CD4-positive, alpha-beta T cell treated with Interleukin-17A for 4 hours (primary cell): Measurements from ENCODE around the gene SEMA4D.
A peak's percentile ranks its signal among the peaks of the same experiment; 100 is the strongest.
"Not testable (repeated sequence)": the region's sequence is repeated elsewhere in the genome, so short reads cannot be mapped to it uniquely, and the experiment has no call there.

Experiments used
- DNase-seq: peaks from one replicate; pipeline ENCODE4 v3.0.0-alpha.2; 2020; ENCODE audit warnings: mixed read lengths

The SEMA4D gene

DNA sequence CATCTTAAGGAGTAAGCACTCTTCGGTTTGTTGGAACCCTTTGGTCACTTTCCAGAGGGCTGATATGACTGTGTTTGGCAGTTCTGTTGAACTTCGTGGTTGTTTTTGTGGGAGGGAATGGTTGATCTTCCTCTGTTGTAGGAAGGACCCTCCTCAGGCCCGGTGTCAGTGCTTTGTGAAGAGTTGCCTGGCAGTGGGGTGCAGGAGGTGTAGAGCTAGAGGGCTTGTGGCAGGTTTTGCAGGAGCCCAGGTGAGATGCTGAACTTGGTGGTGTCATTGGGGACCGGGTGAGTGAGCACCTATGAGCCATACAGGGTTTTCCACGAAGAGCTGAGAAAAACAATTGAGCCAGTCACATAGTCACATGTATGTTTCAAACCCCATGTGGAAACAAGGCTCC lies 152.4 kb downstream of the SEMA4D start:
- no peak for DNase-seq

DNA sequence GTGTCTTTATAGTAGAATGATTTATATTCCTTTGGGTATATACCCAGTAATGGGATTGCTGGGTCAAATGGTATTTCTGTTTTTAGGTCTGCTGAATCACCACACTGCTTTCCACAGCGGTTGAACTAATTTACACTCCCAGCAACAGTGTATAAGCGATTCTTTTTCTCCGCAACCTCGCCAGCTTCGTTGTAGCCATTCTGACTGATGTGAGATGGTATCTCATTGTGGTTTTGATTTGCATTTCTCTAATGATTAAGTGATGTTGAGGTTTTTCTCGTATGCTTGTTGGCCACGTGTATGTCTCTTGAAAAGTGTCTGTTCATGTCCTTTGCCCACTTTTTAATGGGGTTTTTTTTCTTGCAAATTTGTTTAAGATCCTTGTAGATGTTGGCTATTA lies 154.1 kb downstream of the SEMA4D start:
- not testable (repeated sequence) for DNase-seq

DNA sequence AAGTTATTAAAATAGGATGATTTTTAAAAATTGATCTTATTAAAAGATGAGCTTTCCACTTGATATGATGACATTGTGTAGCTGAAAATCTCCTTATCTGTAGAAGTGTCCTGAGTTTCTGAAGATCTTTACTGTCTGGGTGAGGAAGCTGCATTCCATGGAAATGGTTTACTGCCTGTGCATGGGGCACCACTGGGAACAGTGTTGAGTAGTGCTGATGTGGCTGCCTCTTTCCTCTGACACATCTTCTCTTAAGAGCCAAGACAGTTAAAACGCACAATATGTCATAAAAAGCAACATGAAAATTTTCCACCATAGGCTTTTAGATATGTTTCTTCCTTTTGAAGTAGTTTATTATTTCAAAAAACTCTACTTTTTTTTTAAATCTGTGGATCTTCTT lies 155.0 kb downstream of the SEMA4D start:
- DNase-seq: no peak

DNA sequence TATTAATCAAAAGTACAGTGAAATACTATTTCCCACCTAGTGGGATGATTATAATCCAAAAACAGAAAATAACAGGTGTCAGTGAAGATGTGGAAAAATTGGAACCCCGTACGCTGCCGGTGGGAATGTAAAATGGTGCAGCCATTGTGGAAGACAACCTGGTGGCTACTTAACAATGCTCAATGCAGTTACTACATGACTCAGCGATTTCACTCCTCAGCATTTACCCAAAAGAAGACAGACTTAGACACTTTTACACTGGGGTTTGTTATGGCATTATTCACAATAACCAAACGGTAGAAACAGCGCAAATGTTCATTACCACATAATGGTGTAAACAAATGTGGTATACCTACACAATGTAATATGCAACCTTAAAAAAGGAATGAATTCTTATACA lies 155.7 kb downstream of the SEMA4D start:
- DNase-seq: no peak

DNA sequence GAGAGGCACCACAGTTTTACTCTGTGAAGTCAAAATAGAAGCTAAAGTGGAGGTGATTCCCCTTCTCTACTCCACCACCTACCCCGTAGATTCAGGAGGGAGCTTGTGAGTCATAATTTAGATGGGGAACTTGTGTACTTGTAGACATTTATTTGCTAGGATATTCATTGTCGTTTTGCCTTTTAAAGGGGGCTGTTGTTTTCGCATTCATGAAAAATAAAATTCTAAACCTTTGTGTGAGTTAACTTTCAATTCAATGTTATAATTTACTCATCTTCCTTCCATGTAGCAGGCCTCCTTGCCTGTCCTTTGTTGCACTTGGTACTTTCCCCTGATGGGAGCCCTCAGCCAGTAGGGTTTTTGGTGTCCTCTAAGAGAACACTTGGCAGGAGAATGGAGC lies 157.6 kb downstream of the SEMA4D start:
- no peak for DNase-seq

DNA sequence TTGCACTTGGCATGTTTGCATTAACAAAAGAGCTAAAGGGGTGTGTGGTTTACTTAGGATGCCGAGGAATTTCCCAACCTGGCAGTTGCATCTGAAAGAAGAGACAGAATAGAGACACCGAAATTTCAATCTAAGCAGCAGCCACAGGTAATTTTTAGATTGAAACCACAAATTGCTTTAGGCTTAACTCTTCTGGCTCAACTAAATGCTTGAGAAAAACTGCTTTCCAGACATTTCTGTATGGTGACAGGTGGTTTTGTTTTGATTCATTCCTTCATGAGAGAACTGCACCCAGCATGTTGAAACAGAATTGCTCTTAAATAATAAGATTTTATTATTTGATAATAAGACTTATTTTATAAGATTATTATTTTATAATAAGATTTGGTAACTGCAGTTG lies 158.1 kb downstream of the SEMA4D start:
- no peak for DNase-seq

DNA sequence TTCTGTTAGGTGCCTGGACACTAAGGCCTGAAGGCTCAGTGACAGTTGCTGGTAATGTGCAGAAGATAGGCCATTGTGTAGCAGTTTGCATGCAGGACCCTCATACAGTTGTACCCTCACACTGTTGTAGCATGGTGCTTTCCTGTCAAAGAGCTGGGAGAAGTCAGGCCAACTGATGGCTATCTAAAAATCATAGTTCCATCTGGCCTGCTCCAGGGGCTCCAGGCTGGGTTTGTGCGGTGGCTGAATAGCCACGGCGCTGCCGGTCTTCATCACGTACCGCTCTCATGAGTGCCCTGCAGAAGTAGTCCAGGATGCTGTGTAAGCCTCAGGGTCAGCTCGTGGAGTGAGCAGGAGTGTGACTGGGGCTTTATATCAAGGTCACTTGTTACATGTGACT lies 167.4 kb downstream of the SEMA4D start:
- no peak for DNase-seq

DNA sequence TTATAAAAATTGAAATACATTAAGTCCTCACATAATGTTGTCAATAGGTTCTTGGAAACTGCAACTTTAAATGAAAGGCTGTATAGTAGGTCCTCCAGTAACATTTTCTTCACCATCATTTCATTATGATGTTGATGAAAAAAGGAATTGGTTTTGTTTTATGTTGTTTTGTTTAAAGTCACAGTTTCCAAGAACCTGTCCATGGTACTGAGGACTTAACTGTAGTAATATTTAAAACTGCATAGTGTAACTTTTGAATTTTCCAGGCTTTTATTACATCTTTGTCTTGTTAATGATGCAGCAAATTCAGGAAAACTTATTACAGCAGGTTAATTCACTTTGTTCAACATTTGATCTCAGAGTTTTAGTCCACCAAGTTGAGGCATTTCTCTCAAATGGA lies 168.0 kb downstream of the SEMA4D start:
- no peak for DNase-seq

DNA sequence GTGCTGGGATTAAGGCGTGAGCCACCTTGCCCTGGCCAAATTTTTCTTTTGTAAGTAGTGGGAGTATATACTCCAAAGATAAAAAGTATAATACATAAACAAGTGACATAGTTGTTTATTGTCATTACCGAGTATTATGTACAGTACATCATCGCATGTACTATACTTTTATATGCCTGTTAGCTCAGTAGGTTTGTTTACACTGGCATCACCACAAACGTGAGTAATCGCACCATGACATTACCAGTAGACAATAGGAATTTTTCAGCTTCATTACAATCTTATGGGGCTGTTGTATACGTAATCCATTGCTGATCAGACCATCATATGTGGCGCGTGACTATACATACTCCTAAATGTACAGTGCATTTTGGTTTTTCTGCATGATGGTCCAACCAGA lies 169.8 kb downstream of the SEMA4D start:
- no peak for DNase-seq

DNA sequence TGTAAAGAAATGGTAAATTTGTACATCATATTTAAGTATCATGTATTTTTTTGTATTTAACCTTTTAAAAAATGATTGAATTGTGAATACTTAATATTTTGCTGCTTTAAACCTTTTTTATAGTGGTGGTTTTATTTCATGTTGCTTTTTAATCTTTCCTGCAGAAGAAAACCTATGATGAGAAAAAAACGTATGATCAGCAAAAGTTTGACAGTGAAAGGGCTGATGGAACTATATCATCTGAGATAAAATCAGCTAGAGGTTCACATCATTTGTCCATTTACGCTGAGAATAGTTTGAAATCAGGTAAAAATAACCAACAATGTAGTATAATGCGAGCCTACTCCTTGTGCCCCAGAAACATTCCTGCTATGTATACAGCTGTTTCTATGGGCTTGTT lies 172.2 kb downstream of the SEMA4D start:
- no peak for DNase-seq

DNA sequence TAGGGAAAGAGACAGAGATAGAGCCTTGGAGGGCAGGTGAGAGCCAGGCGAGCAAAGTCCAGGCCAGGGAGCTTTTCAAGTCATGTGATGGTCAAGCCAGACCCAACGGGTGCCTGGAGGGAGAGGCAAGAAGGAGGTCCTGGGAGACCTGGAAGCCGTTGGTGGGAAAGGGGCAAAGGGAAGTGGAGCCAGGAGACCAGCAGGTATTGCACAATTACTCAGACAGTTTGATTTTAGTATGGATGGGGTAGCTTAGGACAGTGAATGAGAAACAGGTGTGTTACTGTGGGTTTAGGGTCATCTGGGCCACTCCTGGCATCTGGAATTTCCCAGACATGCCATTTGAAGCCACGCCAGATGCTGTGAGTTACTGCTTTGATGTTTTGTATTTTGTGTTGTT lies 174.5 kb downstream of the SEMA4D start:
- DNase-seq: no peak

DNA sequence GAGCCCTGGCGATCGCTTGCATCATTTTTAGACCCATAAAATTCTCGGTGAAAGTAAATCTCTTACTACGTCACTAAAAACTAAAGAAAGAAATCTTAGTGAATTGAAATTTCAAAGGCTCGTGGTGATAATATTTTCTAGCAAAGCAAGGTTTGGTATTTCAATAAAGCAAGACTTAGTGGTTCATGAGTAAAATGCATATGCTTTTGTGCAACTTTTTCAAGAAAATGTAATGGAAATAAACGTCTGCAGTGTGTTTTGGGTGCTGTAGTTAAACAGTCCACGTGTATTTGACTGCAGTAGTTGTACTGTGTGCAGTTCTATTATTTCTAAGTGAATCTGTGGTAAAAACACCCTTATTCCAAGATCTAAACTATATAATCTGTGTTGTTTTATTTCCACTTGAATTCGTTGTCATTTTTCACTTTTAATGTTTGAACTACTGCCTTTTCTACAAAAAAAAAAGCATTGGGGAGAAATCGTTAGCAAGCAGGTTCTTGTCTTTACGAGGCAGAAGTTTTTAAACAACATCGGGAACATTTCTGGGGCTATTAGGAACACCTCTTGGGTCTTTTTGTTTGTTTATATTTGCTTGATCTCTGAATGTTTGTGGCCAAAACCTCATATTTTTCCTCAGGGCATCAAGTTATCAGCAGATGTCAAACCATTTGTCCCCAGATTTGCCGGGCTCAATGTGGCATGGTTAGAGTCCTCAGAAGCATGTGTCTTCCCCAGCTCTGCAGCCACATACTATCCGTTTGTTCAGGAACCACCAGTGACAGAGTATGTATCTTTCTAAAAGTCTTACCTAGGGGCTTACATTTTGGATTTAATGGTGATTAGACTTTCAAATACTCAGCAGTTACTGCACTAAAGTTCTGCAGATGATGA lies 178.7 kb downstream of the SEMA4D start:
- DNase-seq: no peak

DNA sequence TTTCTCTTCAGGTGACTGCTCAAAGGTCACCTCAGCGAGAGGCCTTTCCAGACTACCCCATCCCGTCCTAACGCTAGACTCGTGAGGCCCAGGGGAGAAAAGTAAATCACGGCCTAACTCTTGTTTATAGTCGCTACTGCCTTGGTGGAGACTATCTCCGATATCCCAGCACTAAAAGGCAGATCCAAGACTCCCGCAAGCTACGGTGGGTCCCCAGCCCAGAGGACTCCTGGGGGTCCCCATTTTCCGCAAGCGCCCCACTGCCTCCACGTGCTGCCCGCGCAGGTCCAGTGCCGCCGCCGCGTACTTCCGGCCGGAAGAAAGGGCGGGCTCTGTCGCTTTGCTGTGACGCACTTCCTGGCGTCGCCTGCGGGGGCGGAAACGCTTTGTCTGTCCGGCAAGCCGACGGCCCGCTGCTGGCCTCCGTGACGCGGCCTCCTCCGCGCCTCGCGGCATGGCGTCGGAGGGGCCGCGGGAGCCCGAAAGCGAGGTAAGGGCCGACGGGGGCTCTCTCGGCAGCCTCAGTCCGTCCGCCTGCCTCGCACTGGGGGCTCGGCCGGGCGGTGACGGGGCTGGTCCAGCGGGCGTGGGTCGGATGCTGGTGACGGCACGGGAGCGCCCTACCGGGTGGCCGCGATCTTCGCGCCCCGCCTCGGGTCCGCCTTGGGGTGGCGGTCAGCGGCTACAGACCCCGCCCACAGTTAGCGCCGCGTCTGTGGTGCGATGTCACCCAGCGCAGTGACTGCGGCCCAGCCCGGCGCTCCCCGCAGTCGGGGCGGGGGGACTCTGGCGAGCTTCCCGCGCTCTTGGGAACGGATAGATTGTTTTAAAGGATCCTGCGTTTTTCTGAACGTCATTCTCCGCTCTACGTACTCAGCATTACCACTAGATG lies 179.5 kb downstream of the SEMA4D start, which contains the start of gene SECISBP2:
SECISBP2 (plus strand) TSS at position 378 of the 892 bp plus-strand sequence; CDS start at position 455, 77 bp downstream.
- peak; percentile 93 for DNase-seq

DNA sequence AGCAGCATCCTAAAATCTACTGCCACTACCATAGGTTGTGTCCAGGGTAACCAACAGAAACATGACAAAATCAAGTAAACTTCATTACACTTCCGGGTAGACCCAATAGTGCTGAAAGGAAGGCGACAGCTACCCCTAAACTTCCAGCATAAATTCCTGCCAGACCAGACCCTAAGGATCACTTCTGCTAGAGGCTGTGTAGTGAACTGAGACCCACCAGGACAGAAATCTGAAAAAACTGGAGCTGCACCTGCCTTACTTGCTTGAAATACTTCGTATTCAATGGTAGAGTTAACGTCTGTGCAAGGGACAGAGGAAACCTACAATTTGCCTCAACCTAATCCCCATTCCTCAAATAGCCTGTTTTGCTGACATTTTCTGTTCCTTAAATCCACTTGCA lies 180.6 kb downstream of the SEMA4D start:
- DNase-seq: no peak

DNA sequence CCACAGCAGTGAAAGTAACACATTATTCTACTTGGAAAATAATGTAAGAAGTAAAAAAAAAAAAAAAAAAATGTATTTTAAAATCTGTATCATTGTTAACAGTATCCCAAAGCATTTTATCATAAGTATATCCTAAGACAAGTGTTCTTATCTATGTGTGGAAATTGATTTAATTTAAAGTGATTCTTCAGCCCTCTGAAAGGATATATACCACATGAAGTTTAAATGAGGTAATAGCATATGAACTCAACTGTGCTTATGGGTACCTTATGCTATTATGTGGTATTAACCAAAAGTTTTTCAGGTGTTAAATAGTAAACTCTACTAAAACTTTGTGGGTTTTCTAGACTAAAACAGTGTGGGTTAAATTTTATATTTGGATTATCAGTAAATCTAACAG lies 182.4 kb downstream of the SEMA4D start:
- DNase-seq: no peak

DNA sequence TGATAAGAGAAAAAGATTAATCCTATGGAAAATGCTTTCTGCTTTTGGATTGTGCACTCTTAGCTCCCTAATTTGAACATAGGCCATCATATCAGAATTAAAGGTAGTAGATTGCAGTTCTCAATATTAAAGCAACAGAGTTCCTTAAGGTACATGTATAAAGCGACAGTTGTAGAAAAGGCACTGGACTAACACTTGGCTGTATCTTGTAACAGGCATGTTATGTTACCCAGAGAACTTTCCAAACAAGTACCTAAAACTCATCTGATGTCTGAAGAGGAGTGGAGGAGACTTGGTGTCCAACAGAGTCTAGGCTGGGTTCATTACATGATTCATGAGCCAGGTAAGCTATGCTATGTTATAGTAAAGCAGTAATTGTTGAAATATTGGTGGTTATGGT lies 183.0 kb downstream of the SEMA4D start:
- no peak for DNase-seq

DNA sequence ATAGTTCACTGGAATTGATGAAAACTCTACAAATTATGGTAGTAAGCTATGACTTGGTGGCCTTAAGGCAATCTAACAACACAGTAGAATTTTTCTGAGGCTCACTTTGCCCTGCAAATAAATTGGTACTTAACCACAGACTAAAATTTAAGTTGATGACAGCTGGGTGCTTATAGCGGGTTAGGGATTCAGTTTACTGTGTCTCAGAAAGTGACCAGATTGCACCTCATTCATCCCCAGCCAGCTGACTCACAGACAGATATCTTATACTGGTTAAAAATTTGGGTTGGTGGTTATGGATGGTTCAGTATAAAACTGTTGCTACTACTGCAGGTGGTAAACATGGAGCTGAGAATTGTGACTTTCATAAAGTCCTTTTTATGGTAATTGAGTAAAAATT lies 184.1 kb downstream of the SEMA4D start:
- no peak for DNase-seq

DNA sequence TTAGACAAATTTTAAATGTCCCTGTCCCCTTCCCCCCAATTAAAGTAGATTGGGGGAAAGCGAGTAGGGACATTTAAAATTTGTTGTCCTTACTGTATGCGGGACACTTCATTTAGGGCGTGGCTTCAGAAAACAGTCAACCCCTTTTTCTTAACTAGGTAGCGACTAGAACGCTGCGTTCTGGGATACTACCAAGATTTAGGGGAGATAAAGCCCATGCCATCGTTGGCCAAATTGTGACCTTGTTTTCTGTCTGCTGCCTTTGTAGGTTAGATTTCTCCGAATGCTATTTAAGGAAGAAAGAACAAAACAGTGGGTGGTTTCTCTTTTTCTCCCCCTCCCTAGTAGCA lies 185.7 kb downstream of the SEMA4D start:
- no peak for DNase-seq

DNA sequence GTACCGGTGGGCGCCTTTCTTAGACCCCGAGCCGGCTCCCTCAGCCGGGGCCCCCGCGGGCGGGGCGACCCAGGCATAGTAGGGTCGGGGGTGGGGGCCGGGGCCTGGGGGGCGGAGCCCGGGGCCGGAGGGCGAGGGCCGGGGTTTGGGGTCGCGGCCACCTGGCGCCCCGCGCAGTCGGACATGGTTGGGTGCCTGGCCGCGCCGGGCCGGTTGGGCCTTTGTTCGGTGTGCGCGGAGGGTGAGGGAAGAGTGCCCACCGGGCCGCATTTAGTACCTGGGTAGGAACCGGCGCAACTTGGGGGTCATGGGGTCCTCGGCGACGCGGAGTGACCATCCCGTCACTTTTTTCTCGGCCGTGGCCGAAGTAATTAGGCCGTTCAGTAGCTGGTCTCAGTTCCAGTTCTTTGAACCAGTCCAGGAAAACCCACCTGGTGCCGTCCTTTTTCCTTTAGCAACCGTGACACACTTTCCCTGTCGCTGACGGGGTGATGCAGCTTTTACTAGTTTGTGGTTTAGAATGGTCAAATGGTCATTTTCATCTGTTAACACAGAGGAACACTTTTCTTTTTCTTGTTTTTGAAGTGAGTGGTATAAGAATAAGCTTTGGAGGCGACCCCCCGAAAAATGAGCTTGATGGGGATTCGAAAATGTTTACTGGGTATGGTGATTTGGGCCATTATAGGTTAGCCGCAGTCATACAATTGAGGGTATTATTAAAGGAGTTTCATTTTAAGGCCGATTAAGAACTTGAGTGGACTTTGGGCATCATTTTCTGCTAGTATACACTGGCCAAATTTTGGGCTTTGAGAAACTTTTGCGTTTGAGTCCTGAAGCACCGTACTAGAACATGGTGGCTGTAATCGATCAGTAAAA lies 186.3 kb downstream of the SEMA4D start:
- no peak for DNase-seq
